A549 treated with dexamethasone at 1 μM for 4 hours (cell line): ENCODE results near the gene CDK10. TPM values are rescaled to one million over a fixed set of nuclear protein-coding genes. Genes with fewer than 3 reads are reported as not detected.

Source experiments
- total RNA-seq: library from RNA; stranded (reverse); fragments of 200-300 nt; extraction: Qiagen RNA extraction; gene quantifications from 5 replicates; pipeline ENCODE4 v1.2.3, GENCODE V29; 2022

Gene CDK10
- 22.1 to 36.2 TPM (median 33.9 TPM) in 5 replicates for total RNA-seq

GRCh38 chr16:89686520-89687091 is at the start of gene CDK10:
TSS of gene CDK10 (plus strand) at chr16:89686689. CDS start at chr16:89686711, 22 bp downstream.

GRCh38 chr16:89657442-89658220 is 28.9 kb upstream of the CDK10 start, which contains the start of the genes CHMP1A and SPATA33:
TSS of gene CHMP1A (minus strand) at chr16:89657708. CDS start at chr16:89657588, 120 bp downstream.
TSS of gene SPATA33 (plus strand) at chr16:89657836. CDS start at chr16:89657912, 76 bp downstream.

GRCh38 chr16:89701425-89702406 is 15.2 kb downstream of the CDK10 start, which contains the start of gene SPATA2L:
TSS of gene SPATA2L (minus strand) at chr16:89701705. CDS start at chr16:89701232, 473 bp downstream.

GRCh38 chr16:89720813-89721545 is 34.5 kb downstream of the CDK10 start, which contains the start of the genes VPS9D1 and ZNF276:
TSS of gene VPS9D1 (minus strand) at chr16:89720898. CDS start at chr16:89720861, 37 bp downstream.
TSS of gene ZNF276 (plus strand) at chr16:89721537. CDS start at chr16:89721641, 104 bp downstream.

Other genes starting within 250 kb of the CDK10 start
- gene ANKRD11, start 196.1 kb upstream of the CDK10 start, total RNA-seq = 79.9 to 138 TPM (median 130 TPM) in 5 replicates
- gene SPG7, start 178.3 kb upstream of the CDK10 start, total RNA-seq = 82.1 to 121 TPM (median 111 TPM) in 5 replicates
- 3,464 to 4,166 TPM (median 4,079 TPM) in 5 replicates for gene RPL13, start 126.0 kb upstream of the CDK10 start, total RNA-seq
- gene CPNE7, start 110.9 kb upstream of the CDK10 start, total RNA-seq = 53.4 to 85.8 TPM (median 69.6 TPM) in 5 replicates
- gene DPEP1, start 73.0 kb upstream of the CDK10 start, total RNA-seq = 0.79 to 1.6 TPM (median 1.4 TPM) in 5 replicates
- 83.6 to 97.9 TPM (median 94.7 TPM) in 5 replicates for gene CHMP1A, start 29.0 kb upstream of the CDK10 start, total RNA-seq
- 14.0 to 17.3 TPM (median 16.6 TPM) in 5 replicates for gene SPATA33, start 28.9 kb upstream of the CDK10 start, total RNA-seq
- gene SPATA2L, start 15.0 kb downstream of the CDK10 start, total RNA-seq = 9.5 to 11.6 TPM (median 10.2 TPM) in 5 replicates
- gene VPS9D1, start 34.2 kb downstream of the CDK10 start, total RNA-seq = 3.6 to 5.6 TPM (median 4.5 TPM) in 5 replicates
- gene ZNF276, start 34.8 kb downstream of the CDK10 start, total RNA-seq = 12.5 to 19.7 TPM (median 19.2 TPM) in 5 replicates
- gene FANCA, start 130.0 kb downstream of the CDK10 start, total RNA-seq = 20.8 to 36.4 TPM (median 30.7 TPM) in 5 replicates
- 4.1 to 7.7 TPM (median 7.4 TPM) in 5 replicates for gene SPIRE2, start 141.8 kb downstream of the CDK10 start, total RNA-seq
- 49.6 to 74.3 TPM (median 72.1 TPM) in 5 replicates for gene TCF25, start 186.9 kb downstream of the CDK10 start, total RNA-seq
- gene MC1R, start 232.2 kb downstream of the CDK10 start, total RNA-seq = 3.9 to 6.7 TPM (median 6.2 TPM) in 5 replicates
- gene TUBB3, start 236.7 kb downstream of the CDK10 start, total RNA-seq = 176 to 259 TPM (median 242 TPM) in 5 replicates